ENCODE data around the gene INPP4B.

- TF ChIP-seq CTCF (IDR thresholded peaks at IDR 0.05): no peak
- TF ChIP-seq POLR2A (IDR thresholded peaks at IDR 0.05): no peak
- TF ChIP-seq EP300 (IDR thresholded peaks at IDR 0.05): no peak
Observed at GRCh38 chr4:142367418-142368180, 478.5 kb downstream of the INPP4B start.

Data from ovary (tissue), 3 donors.